Prostate gland (tissue), 2 donors: ENCODE results near the gene XG. TPM values are rescaled to one million over a fixed set of nuclear protein-coding genes. Genes with fewer than 3 reads are reported as not detected.

Experiments used
- DNase-seq: peaks from one replicate; pipeline ENCODE4 v3.0.0-alpha.2; 2019; ENCODE audit warnings: low spot score
- H3K27ac ChIP-seq, 2 donors: fragments of 200-600 bp; sonication (generic); 2 replicates each; pipeline ENCODE4 v1.5.1; 2017 to 2019
- H3K27me3 ChIP-seq: fragments of 200-600 bp; sonication (generic); replicated peaks from 2 replicates; pipeline ENCODE4 v1.5.1; 2019; ENCODE audit not compliant: insufficient read depth
- H3K36me3 ChIP-seq, 2 donors: fragments of 200-600 bp; sonication (generic); 1 replicate in 1 of 2; 2 replicates in 1 of 2; pipeline versions ENCODE4 v1.5.1 to v1.8.1; 2017 to 2019
- H3K4me1 ChIP-seq: fragments of 200-600 bp; sonication (generic); replicated peaks from 2 replicates; pipeline ENCODE4 v1.5.1; 2019
- H3K4me3 ChIP-seq, 2 donors: fragments of 200-600 bp; sonication (generic); 2 replicates each; pipeline ENCODE4 v1.5.1; 2017 to 2019
- H3K9me3 ChIP-seq: fragments of 200-600 bp; sonication (generic); 2 replicates; pipeline ENCODE4 v1.5.1; 2017
- CTCF ChIP-seq, 4 experiments: fragments of 200-600 bp in 2 of 4; fragments of 450-650 bp in 2 of 4; sonication (generic) in 2 of 4; IDR thresholded peaks; 1 replicate in 3 of 4; 2 replicates in 1 of 4; pipeline ENCODE4 v1.5.1; 2016 to 2019; ENCODE audit warnings: antibody characterized with exemption in 4 of 4, mild to moderate bottlenecking in 2 of 4, moderate library complexity in 2 of 4
- POLR2A ChIP-seq: fragments of 450-650 bp; IDR thresholded peaks from one replicate; pipeline ENCODE4 v1.6.1; 2016; ENCODE audit warnings: antibody characterized with exemption, mild to moderate bottlenecking
- POLR2AphosphoS5 ChIP-seq: sonication (generic); formaldehyde crosslinking; IDR thresholded peaks from one replicate; pipeline ENCODE4 v1.6.1; 2017; ENCODE audit warnings: antibody characterized with exemption
- WGBS: methylation state at CpG from one replicate; pipeline ENCODE4 v1.1.5; 2018; 5-methylcytosine and 5-hydroxymethylcytosine counted together
- intact Hi-C: fragments of 100-400 bp; cut with DNase I; formaldehyde crosslinking; loops from one replicate; pipeline ENCODE4 v1.14.2; 2022
- total RNA-seq, 2 donors: library from RNA; depleted of rRNA; stranded (reverse); fragments of >200 nt; gene quantifications; one replicate each; pipeline ENCODE4 v1.1.0, GENCODE V29; 2016

XG gene
- total RNA-seq, 2 donors from 2014 or later: 2.5 to 6.9 TPM

GRCh38 chrX:2857566-2857965 lies 105.7 kb downstream of the XG start:
- Histone ChIP-seq H3K4me3 (no peak overlapping the region), H3K4me1 (no peaks in the 10 kb centered on the region), H3K27ac (no peak overlapping the region), H3K27me3 (no peaks in the 10 kb centered on the region), H3K9me3 (no peaks in the 10 kb centered on the region), H3K36me3 (no peaks in the 10 kb centered on the region)
- TF ChIP-seq POLR2AphosphoS5 (no peak), CTCF (IDR thresholded peaks at IDR 0.05) (no peak), POLR2A (no peak)
- intact Hi-C loops: no loop called here
- WGBS: 83% methylated on average over 3 of the region's 3 CpGs
- DNase-seq: no peak

- H3K36me3 ChIP-seq: no peaks in the 10 kb centered on the region
- H3K27me3 ChIP-seq: no peaks in the 10 kb centered on the region
- H3K9me3 ChIP-seq: no peaks in the 10 kb centered on the region
- WGBS: 94% methylated on average over 1 of the region's 1 CpG
- no peak overlapping the region for H3K4me3 ChIP-seq
- no peak overlapping the region for H3K27ac ChIP-seq
- no peak for DNase-seq
- intact Hi-C loops: no loop called here
- no peaks in the 10 kb centered on the region for H3K4me1 ChIP-seq
- no peak for TF ChIP-seq CTCF (IDR thresholded peaks at IDR 0.05)
Measured at GRCh38 chrX:2859197-2859797, 107.5 kb downstream of the XG start.

GRCh38 chrX:2862404-2862803 lies 110.6 kb downstream of the XG start:
- no peak for DNase-seq
- no peak overlapping the region for H3K4me3 ChIP-seq
- intact Hi-C loops: no loop called here
- H3K9me3 ChIP-seq: no peaks in the 10 kb centered on the region
- no peaks in the 10 kb centered on the region for H3K36me3 ChIP-seq
- H3K27me3 ChIP-seq: no peaks in the 10 kb centered on the region
- no peaks in the 10 kb centered on the region for H3K4me1 ChIP-seq
- no peak overlapping the region for H3K27ac ChIP-seq
- TF ChIP-seq POLR2AphosphoS5: no peak
- no peak for TF ChIP-seq POLR2A
- no peak for TF ChIP-seq CTCF (IDR thresholded peaks at IDR 0.05)
- 71% methylated on average over 9 of the region's 9 CpGs for WGBS

GRCh38 chrX:2863646-2864045 lies 111.8 kb downstream of the XG start:
- no peaks in the 10 kb centered on the region for H3K36me3 ChIP-seq
- H3K27me3 ChIP-seq: no peaks in the 10 kb centered on the region
- no peaks in the 10 kb centered on the region for H3K4me1 ChIP-seq
- H3K9me3 ChIP-seq: no peaks in the 10 kb centered on the region
- intact Hi-C loops: no loop called here
- WGBS: 43% methylated on average over 6 of the region's 6 CpGs
- no peak for DNase-seq
- TF ChIP-seq POLR2A (no peak), CTCF (IDR thresholded peaks at IDR 0.05) (no peak), POLR2AphosphoS5 (no peak)
- H3K27ac ChIP-seq: no peak overlapping the region
- no peak overlapping the region for H3K4me3 ChIP-seq

Other genes with a start within 250 kb of the XG start
- 1,000 to 10,000 TPM in 1 of 2 donors, 100 to 1,000 TPM in 1; 384 to 1,041 TPM for gene CD99, start 60.7 kb upstream of the XG start, total RNA-seq
- gene GYG2, start 76.9 kb downstream of the XG start, total RNA-seq: 1 to 10 TPM; 4.6 to 5.2 TPM
- 10 to 100 TPM; 52.1 to 69.5 TPM for gene ARSD, start 177.3 kb downstream of the XG start, total RNA-seq